Hematopoietic multipotent progenitor cell (in vitro differentiated cells): Measurements from ENCODE around the gene SH3GL3. TPM values are rescaled to one million over a fixed set of nuclear protein-coding genes. Genes with fewer than 3 reads are reported as not detected.

Experiments used
- DNase-seq, 3 donors: peaks; one replicate each; pipeline ENCODE4 v3.0.0-alpha.2; 2011 to 2015; ENCODE audit warnings: low read depth in 2 of 3, low spot score in 2 of 3
- total RNA-seq: library from RNA; depleted of rRNA; stranded (reverse); fragments of >200 nt; gene quantifications from one replicate; pipeline ENCODE4 v1.2.3, GENCODE V29; 2012

SH3GL3 gene
- total RNA-seq, 1 donor = 0.27 TPM

DNA sequence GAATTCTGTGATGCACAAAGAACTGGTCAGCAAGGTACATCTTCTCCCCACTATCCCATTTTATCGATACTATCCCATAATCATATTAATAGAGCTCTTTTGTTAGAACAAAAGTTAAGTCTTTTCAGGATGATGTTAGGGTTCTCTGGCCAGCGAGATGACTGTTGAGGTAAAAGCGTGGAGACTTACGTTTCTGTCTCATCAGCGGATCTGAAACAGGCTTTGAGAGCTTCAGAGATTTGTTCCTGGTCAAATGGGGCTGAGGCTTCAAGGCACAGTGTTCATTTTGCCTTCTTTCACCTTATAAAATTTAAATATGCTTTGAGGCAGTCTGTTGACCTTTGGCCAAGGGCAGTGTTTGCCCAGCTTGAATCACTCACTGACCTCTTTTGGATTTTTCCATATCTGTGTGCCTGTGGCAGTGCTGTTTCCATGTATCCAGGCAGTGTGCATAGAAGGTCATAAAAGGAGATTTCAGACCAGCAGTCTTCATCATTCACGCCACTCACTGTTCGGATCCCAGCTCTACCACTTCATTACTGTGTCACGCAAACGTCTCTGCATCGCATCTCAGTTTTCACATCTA is 209.9 kb downstream of the SH3GL3 start:
- no peak for DNase-seq

DNA sequence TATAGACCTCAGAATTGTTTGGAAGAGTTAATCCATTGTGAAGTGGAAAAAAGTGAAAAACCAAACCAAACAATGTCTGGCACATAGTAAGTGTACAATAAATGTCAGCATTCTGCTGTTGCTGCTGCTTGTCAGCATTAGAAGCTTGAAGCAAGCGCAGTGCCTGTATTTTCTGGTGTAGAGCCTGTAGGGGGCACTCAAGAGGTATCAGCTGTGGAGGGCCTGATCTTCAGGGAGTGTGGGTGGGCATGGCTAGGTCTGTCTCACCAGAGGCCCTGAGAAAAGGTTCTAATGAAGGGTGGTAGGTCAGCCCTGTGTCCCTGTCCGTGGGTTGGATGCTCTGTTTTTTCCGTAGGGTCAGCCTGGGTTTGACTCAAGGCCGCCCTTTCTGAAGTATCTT is 210.4 kb downstream of the SH3GL3 start:
- no peak for DNase-seq

DNA sequence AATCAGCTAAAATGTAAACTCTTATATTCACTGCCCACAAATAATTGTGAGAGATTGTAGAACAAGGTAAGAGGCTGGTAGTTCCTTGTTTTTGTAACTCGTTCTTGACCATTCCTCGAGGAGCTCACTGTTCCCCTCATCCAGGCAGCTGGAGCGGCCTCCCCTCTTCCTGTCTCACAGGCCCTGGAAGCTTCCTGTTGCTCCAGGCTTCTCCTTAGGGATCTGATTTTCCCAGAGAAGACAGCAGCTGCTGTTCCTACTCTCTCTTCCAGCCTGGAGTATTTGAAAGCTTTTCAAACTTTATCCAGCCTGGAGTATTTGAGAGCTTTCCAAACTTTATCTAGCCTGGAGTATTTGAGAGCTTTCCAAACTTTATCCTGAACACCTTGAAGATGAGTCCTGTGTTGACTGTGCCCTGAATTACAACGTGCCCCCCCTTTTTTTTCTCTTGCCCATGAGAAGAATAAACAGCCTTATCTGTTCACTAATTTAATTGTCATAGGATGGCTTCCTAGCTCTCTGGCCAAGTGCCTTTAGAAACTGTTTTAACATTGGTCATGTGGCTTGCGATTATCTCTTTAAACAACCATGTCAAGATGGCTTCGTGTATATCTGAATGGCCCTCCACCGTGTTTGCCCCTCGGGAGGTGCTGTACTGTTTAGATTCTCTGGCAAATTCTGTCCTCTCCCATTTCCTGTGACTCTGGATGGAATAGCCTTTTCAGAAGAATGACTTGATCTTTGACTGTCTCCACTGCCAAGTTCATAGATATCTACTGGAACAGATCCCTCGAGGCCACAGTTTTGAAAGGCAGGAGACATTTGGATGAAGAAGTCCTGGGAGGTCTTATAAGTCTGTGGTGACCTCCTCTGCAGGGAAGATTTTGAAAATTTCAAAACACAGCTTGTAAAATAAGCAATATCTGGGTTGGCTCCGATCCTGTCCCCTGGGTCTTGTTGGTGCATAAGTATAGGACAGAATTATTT is 211.6 kb downstream of the SH3GL3 start:
- DNase-seq = no peak

DNA sequence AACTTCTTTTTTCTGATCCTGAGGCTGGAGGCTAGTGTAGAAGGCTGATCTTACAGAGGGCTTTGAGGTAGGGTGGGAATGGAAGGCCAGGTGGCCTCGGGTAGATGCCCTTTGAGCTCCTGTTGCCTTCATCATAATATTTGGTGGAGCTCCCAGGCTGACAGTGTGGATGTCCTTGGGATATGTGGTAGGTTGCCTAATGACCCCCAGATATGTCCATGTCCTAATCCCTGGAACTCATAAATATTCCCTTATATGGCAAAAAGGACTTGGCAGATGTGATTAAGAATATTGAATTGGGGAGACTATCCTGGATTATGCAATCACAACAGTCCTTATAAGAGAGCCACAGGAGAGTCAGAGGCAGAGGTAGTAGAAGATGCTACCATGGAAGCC is 212.3 kb downstream of the SH3GL3 start:
- DNase-seq = no peak

DNA sequence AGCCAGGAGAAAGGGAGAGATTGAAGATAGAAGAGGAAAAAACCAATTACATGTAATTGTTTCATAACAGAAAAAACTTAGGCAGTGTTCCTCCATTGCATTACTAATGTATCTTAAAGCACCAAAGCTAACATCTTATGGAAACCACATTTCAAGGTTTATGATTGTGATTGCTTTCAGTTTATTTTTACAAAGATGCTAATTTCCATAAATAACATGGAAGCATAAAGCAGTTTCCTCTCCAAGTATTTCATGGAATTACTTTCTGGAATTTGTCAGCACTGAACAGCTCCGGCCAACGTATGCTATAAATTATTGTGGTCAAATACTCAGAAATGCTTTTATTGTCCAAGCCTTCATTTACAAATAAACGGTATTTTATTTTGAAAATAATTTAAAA is 218.3 kb downstream of the SH3GL3 start:
- DNase-seq = no peak

Other genes with a start within 250 kb of the SH3GL3 start
- gene HDGFL3, start 239.5 kb upstream of the SH3GL3 start, total RNA-seq = 6.2 TPM
- not detected for gene BNC1, start 162.7 kb upstream of the SH3GL3 start, total RNA-seq
- gene ADAMTSL3, start 206.8 kb downstream of the SH3GL3 start, total RNA-seq = under 0.01 TPM